ENCODE results near the gene HHAT.

- TF ChIP-seq CTCF (IDR thresholded peaks at IDR 0.05) (no peak), POLR2A (IDR thresholded peaks at IDR 0.05) (no peak)
Measured at GRCh38 chr1:210475321-210475720, 146.6 kb downstream of the HHAT start.
